Keratinocyte (primary cell): ENCODE results near the gene GGNBP2. TPM values are rescaled to one million over a fixed set of nuclear protein-coding genes. Genes with fewer than 3 reads are reported as not detected.

Source experiments
- DNase-seq: peaks from one replicate; pipeline ENCODE4 v3.0.0-alpha.2; 2011; ENCODE audit warnings: low read depth, missing footprints, low spot score
- FAIRE-seq: peaks from 2 replicates; lab custom pipeline; 2011; peaks lifted over from hg19 to GRCh38; lab: Jason Lieb, UNC
- H2AFZ ChIP-seq: 2 replicates; pipeline ENCODE4 v1.6.0; 2012; ENCODE audit warnings: low read length, control low read depth, inconsistent platforms; ENCODE audit not compliant: control insufficient read depth
- H3K27ac ChIP-seq: 2 replicates; pipeline ENCODE4 v1.5.1; 2011; ENCODE audit warnings: low read length; ENCODE audit not compliant: control insufficient read depth, insufficient read depth
- H3K27me3 ChIP-seq: 3 replicates; pipeline ENCODE4 v1.6.0; 2011; ENCODE audit warnings: low read length; ENCODE audit not compliant: control insufficient read depth, insufficient read depth; ENCODE audit errors: extremely low read depth
- H3K36me3 ChIP-seq, 2 experiments: 2 replicates in 1 of 2; 3 replicates in 1 of 2; pipeline ENCODE4 v1.5.1; 2011; ENCODE audit warnings: low read length in 2 of 2, mild to moderate bottlenecking in 1 of 2; ENCODE audit not compliant: control insufficient read depth in 2 of 2, insufficient read depth in 2 of 2; ENCODE audit errors: extremely low read depth in 1 of 2
- H3K4me1 ChIP-seq: 3 replicates; pipeline ENCODE4 v1.5.1; 2011; ENCODE audit warnings: low read length; ENCODE audit not compliant: control insufficient read depth, insufficient read depth; ENCODE audit errors: extremely low read depth
- H3K4me2 ChIP-seq: 3 replicates; pipeline ENCODE4 v1.6.0; 2011; ENCODE audit warnings: low read depth, low read length; ENCODE audit not compliant: control insufficient read depth, insufficient read depth; ENCODE audit errors: extremely low read depth
- H3K4me3 ChIP-seq, 3 experiments: fragments of 200-600 bp in 1 of 3; sonication (generic) in 1 of 3; 2 replicates in 2 of 3; 3 replicates in 1 of 3; pipeline ENCODE4 v1.5.1; 2011 to 2016; ENCODE audit warnings: low read length in 3 of 3, mild to moderate bottlenecking in 3 of 3, control low read depth in 2 of 3, inconsistent platforms in 1 of 3, low read depth in 1 of 3, mixed read lengths in 1 of 3, mixed run types in 1 of 3, moderate library complexity in 1 of 3; ENCODE audit not compliant: control insufficient read depth in 2 of 3, insufficient read depth in 2 of 3; ENCODE audit errors: extremely low read depth in 1 of 3
- H3K79me2 ChIP-seq: 2 replicates; pipeline ENCODE4 v1.6.0; 2012; ENCODE audit warnings: low read length; ENCODE audit not compliant: control insufficient read depth, insufficient read depth
- H3K9ac ChIP-seq: 3 replicates; pipeline ENCODE4 v1.6.0; 2011; ENCODE audit warnings: low read length; ENCODE audit not compliant: control insufficient read depth, insufficient read depth; ENCODE audit errors: extremely low read depth
- H3K9me1 ChIP-seq: 3 replicates; pipeline ENCODE4 v1.6.0; 2011; ENCODE audit warnings: low read length; ENCODE audit not compliant: control insufficient read depth, insufficient read depth; ENCODE audit errors: extremely low read depth
- H3K9me3 ChIP-seq: 2 replicates; pipeline ENCODE4 v1.5.1; 2012; ENCODE audit warnings: low read depth, low read length; ENCODE audit not compliant: control insufficient read depth
- H4K20me1 ChIP-seq: 3 replicates; pipeline ENCODE4 v1.6.0; 2011; ENCODE audit warnings: low read length; ENCODE audit not compliant: control insufficient read depth, insufficient read depth; ENCODE audit errors: extremely low read depth
- EZH2 ChIP-seq: IDR thresholded peaks from one replicate; pipeline ENCODE4 v1.6.1; 2012; ENCODE audit warnings: inconsistent platforms, mild to moderate bottlenecking, low read length, moderate library complexity
- dilution Hi-C: fragments of 300-500 bp; cut with MboI; formaldehyde crosslinking; loops from one replicate; pipeline ENCODE4 v1.7.0; 2020; ENCODE audit warnings: low sequenced_read_pairs; ENCODE audit not compliant: extremely low pct_ligation_motif_present
- polyA plus RNA-seq, 5 experiments: library from polyadenylated mRNA; depleted of rRNA in 3 of 5; stranded (reverse) in 3 of 5; stranded (forward) in 1 of 5; unstranded in 1 of 5; fragments of >200 nt; gene quantifications; 1 replicate in 1 of 5; 2 replicates in 3 of 5; 3 replicates in 1 of 5; pipeline versions ENCODE4 v1.2.1 to v1.2.3, GENCODE V29; 2011 to 2012; ENCODE audit warnings: missing spikeins in 2 of 5, low read depth in 1 of 5, low replicate concordance in 1 of 5
- TF ChIP-seq, protein P1 (sequence below), 3 experiments: IDR thresholded peaks in 1 of 3; conservative IDR thresholded peaks in 1 of 3; optimal IDR thresholded peaks in 1 of 3; 2 replicates in 2 of 3; 3 replicates in 1 of 3; pipeline versions ENCODE3 to v1.5.1; 2011; ENCODE audit warnings: low read length in 3 of 3, mild to moderate bottlenecking in 3 of 3, moderate library complexity in 2 of 3, control low read depth in 1 of 3, inconsistent platforms in 1 of 3; ENCODE audit not compliant: insufficient read depth in 2 of 3; ENCODE audit errors: extremely low read depth in 1 of 3

The GGNBP2 gene
- polyA plus RNA-seq, 1 donor (not counting 4 experiments of a cell fraction or from before 2014, with no cell fraction given) = 95.5 TPM

DNA sequence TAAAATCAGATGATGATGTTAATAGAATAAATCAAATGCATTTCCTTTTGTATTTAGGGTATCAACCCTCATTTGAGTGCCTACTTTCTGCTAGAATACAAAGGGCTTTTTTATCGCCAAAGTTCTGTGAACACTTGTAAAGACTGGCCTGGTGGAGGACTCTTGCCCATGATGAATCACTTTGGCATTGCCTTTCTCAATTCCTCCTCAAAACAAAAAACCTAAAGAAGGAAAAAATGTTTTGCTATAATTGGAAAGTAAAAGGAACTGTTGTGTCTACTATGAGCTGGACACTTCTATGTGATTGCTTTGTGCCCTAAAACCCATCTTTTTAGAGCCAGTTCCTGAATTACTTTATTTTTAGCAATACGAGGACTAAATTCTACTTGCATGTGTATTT, 34.0 kb downstream of the GGNBP2 start:
- Histone ChIP-seq H3K4me1 (peaks cover 15% of the 10 kb centered on the region), H3K4me3 (no peak overlapping the region), H3K9me1 (no peaks in the 10 kb centered on the region), H3K36me3 (peaks cover 16 to 34% of the 10 kb centered on the region in 2 experiments), H4K20me1 (peaks cover 3% of the 10 kb centered on the region), H2AFZ (no peak overlapping the region), H3K4me2 (no peak overlapping the region), H3K27me3 (no peaks in the 10 kb centered on the region), H3K9me3 (no peaks in the 10 kb centered on the region), H3K79me2 (peaks cover 36% of the 10 kb centered on the region), H3K9ac (no peak overlapping the region), H3K27ac (no peak overlapping the region)
- dilution Hi-C loops = no loop called here
- TF ChIP-seq EZH2 = no peak
- TF ChIP-seq, protein P1, sequence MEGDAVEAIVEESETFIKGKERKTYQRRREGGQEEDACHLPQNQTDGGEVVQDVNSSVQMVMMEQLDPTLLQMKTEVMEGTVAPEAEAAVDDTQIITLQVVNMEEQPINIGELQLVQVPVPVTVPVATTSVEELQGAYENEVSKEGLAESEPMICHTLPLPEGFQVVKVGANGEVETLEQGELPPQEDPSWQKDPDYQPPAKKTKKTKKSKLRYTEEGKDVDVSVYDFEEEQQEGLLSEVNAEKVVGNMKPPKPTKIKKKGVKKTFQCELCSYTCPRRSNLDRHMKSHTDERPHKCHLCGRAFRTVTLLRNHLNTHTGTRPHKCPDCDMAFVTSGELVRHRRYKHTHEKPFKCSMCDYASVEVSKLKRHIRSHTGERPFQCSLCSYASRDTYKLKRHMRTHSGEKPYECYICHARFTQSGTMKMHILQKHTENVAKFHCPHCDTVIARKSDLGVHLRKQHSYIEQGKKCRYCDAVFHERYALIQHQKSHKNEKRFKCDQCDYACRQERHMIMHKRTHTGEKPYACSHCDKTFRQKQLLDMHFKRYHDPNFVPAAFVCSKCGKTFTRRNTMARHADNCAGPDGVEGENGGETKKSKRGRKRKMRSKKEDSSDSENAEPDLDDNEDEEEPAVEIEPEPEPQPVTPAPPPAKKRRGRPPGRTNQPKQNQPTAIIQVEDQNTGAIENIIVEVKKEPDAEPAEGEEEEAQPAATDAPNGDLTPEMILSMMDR (optimal IDR thresholded peaks at IDR 0.05 in 1 of 3, IDR thresholded peaks at IDR 0.05 in 1 of 3, conservative IDR thresholded peaks at IDR 0.05 in 1 of 3; ENCODE audit: extremely low read depth in 1 of 3, insufficient read depth in 2 of 3, low read length in 3 of 3) = no peak
- DNase-seq (no peak), FAIRE-seq (no peak)

DNA sequence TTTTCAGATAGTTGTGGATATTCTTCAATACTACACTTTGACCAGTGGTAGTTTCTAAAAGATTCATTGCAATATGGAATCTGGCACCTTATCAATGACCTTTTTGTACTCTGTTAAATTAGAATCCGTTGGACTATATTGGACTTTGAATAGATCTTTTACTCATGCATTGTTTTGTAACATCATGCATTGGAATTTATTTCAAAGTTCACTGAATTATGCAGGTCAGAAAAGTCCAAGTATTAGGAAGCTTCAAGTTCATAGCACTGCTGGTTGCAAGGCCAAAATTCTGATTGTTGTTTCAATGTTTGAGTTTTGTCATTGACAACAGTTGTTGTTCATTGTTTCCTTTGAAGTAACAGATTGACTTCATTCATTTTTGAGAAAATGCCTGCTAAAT, 39.1 kb downstream of the GGNBP2 start:
- Histone ChIP-seq H3K36me3 (peaks cover 27 to 38% of the 10 kb centered on the region in 2 experiments), H3K9me1 (no peaks in the 10 kb centered on the region), H4K20me1 (no peaks in the 10 kb centered on the region), H3K9ac (no peak overlapping the region), H3K4me2 (no peak overlapping the region), H3K79me2 (peaks cover 9% of the 10 kb centered on the region), H2AFZ (no peak overlapping the region), H3K4me1 (peaks cover 2% of the 10 kb centered on the region), H3K4me3 (no peak overlapping the region), H3K27me3 (no peaks in the 10 kb centered on the region), H3K9me3 (no peaks in the 10 kb centered on the region), H3K27ac (no peak overlapping the region)
- dilution Hi-C loops = no loop called here
- TF ChIP-seq, protein P1 (optimal IDR thresholded peaks at IDR 0.05 in 1 of 3, IDR thresholded peaks at IDR 0.05 in 1 of 3, conservative IDR thresholded peaks at IDR 0.05 in 1 of 3; ENCODE audit: extremely low read depth in 1 of 3, insufficient read depth in 2 of 3, low read length in 3 of 3) = no peak
- TF ChIP-seq EZH2 = no peak
- FAIRE-seq (no peak), DNase-seq (no peak)
